NCI-H1930 (cell line): ENCODE results near the gene TMEM69.
"Not testable (repeated sequence)": the region's sequence is repeated elsewhere in the genome, so short reads cannot be mapped to it uniquely, and the experiment has no call there.

Experiments
- DNase-seq, 2 experiments: peaks; one replicate each; lab custom pipeline; 2025; lab: John Stamatoyannopoulos, UW

The TMEM69 gene

GRCh38 chr1:45739641-45740156, 51.7 kb downstream of the TMEM69 start:
- DNase-seq, result not testable (repeated sequence)
